ENCODE results near the gene ACSM3. TPM values are rescaled to one million over a fixed set of nuclear protein-coding genes. Genes with fewer than 3 reads are reported as not detected.
A peak's percentile ranks its signal among the peaks of the same experiment; 100 is the strongest.

Gene ACSM3
- total and polyA plus RNA-seq, 9 of the 15 experiments (the other 6 are each of a cell fraction or from before 2014, with no cell fraction given): 112 to 420 (median 182) TPM

- TF ChIP-seq CTCF (IDR thresholded peaks at IDR 0.05 in 2 of 3, conservative IDR thresholded peaks at IDR 0.05 in 1 of 3; ENCODE audit: insufficient read depth in 2 of 3, low read depth in 1 of 3, low read length in 3 of 3) (peak in 2 of 3 experiments; percentile 23 to 35; a peak in 2 of 6 replicates), ZNF583 (CRISPR knock-in tag; IDR thresholded peaks at IDR 0.05) (no peak), POLR2B (IDR thresholded peaks at IDR 0.05; ENCODE audit: low read depth, partially characterized antibody) (peak; percentile 14)
Observed at GRCh38 chr16:20740007-20740883, 23.6 kb upstream of the ACSM3 start (continued).

- Histone ChIP-seq H3K27me3 (ENCODE audit: control insufficient read depth in 2 of 2, insufficient read depth in 2 of 2, low read length in 2 of 2) (no peaks in the 10 kb centered on the region), H3K4me3 (peak overlapping the region; percentile 96), H3K9me1 (ENCODE audit: control insufficient read depth, insufficient read depth, low read length) (no peaks in the 10 kb centered on the region), H3K79me2 (ENCODE audit: control insufficient read depth, insufficient read depth, low read length) (peaks cover 49% of the 10 kb centered on the region), H3K36me3 (ENCODE audit: control insufficient read depth, insufficient read depth, low read length) (peaks cover 49% of the 10 kb centered on the region), H3K9me3 (replicated peaks; ENCODE audit: control insufficient read depth, insufficient read depth, low read depth, low read length) (peaks cover 4% of the 10 kb centered on the region; the same call in 1 of the 2 replicates), H4K20me1 (replicated peaks; ENCODE audit: control insufficient read depth, insufficient read depth, low read length) (no peaks in the 10 kb centered on the region), H3K4me1 (replicated peaks in 1 of 2; ENCODE audit: control insufficient read depth in 2 of 2, insufficient read depth in 2 of 2, low read length in 2 of 2) (peaks cover 34 to 47% of the 10 kb centered on the region in 2 experiments), H3K27ac (ENCODE audit: extremely low read depth, low read depth, low read length) (peak overlapping the region; percentile 93), H2AFZ (ENCODE audit: low read depth, low read length) (peak overlapping the region; percentile 96), H3K4me2 (ENCODE audit: insufficient read depth, low read length) (peak overlapping the region; percentile 93), H3K9ac (ENCODE audit: insufficient read depth in 1 of 2, low read depth in 2 of 2, low read length in 2 of 2) (peak overlapping the region; percentile 87 to 99)
- WGBS (ENCODE audit: insufficient coverage, low coverage, missing lambda C conversion rate): 2% methylated on average over 30 of the region's 36 CpGs
- intact Hi-C loops (cut with micrococcal nuclease): loop anchor here (5.0 kb wide), 3 partner anchors 36 to 66 kb away; partner anchors contain the start of genes ERI2 and REXO5
- peak; percentile 91 to 94 (median 94) for DNase-seq (ENCODE audit: extremely low read depth in 1 of 4, low spot score in 3 of 4)
- TSS peak; percentile 41 for BruUV-seq (replicated peaks)
- FAIRE-seq: peak; percentile 74
- ChIA-PET POLR2A (interaction anchor here (0.6 to 1.6 kb wide), 5 partner anchors 12 to 348 kb away, joined by 3 to 5 read pairs (median 4); partner anchors contain the start of genes ERI2 and REXO5), CTCF (ENCODE audit: low intra/inter-chr PET ratio) (interaction anchor here (1.0 kb wide), 1 partner anchor 34 kb away, joined by 3 read pairs; no protein-coding TSS in a partner anchor)
- in situ Hi-C loops (cut with MboI): no loop called here
- ATAC-seq: peak; percentile 89
- peak; percentile 14; the same call in 1 of the 2 replicates for TF ChIP-seq AFF4 (CRISPR knock-in tag; IDR thresholded peaks at IDR 0.05)
- 0 out of 2 replicates have a peak, but pooled peaks have one; percentile 30 for TF ChIP-seq NBN (IDR thresholded peaks at IDR 0.05; ENCODE audit: low read depth)
- TF ChIP-seq SUPT5H (IDR thresholded peaks at IDR 0.05): peak; percentile 79
- peak; percentile 82 for TF ChIP-seq ZNF121 (CRISPR knock-in tag; conservative IDR thresholded peaks at IDR 0.05)
- TF ChIP-seq POLR2B (IDR thresholded peaks at IDR 0.05; ENCODE audit: low read depth, partially characterized antibody): peak; percentile 81
- TF ChIP-seq E2F6 (IDR thresholded peaks at IDR 0.05; ENCODE audit: borderline replicate concordance in 1 of 2, extremely low read depth in 1 of 2, insufficient read depth in 1 of 2, insufficient read length in 1 of 2, low read depth in 1 of 2, low read length in 1 of 2, poor library complexity in 1 of 2, severe bottlenecking in 1 of 2): peak in 1 of 2 experiments; percentile 36
- no peak for TF ChIP-seq ZNF23 (CRISPR knock-in tag; IDR thresholded peaks at IDR 0.05)
Observed at GRCh38 chr16:20740901-20741521, 22.8 kb upstream of the ACSM3 start.

Measured in K562 (cell line).